Mesenteric fat pad (tissue), 1 donor: ENCODE measurements around the gene ANKRD6. TPM values are rescaled to one million over a fixed set of nuclear protein-coding genes. Genes with fewer than 3 reads are reported as not detected.
"Not testable (repeated sequence)": the region's sequence is repeated elsewhere in the genome, so short reads cannot be mapped to it uniquely, and the experiment has no call there.

Experiments
- DNase-seq: peaks from one replicate; pipeline ENCODE4 v3.0.0-alpha.2; 2020; ENCODE audit warnings: low spot score
- total RNA-seq: library from RNA; stranded (reverse); fragmentation: NEBNext Ultra II Directional; extraction: Animal tissue kit (Norgen Biotek cat#: 25700); gene quantifications from one replicate; pipeline ENCODE4 v1.2.1, GENCODE V29; 2021
- donor health status: DM: yes; HTN: yes; CAD: no.

ANKRD6 gene
- total RNA-seq, 1 donor from 2014 or later = 7.1 TPM

DNA sequence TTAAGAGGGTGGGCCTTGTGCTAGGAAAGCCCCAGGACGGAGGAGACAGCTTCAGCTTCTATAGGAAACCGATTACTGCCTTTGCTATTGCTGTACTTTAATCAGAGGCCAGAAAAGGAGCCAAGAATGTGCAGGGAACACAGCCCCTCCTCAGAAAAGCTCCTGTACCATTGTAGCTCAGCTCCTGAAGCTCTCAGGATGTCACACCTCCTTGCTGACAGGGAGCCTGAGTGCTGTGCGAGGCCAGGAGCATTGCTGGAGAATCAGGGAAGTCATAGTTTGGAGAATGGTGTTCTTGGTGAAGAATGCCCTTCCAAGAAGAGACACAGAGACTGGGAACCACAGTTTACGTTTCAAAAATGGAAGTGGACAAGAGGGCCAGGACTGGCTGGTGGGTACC lies 158.8 kb downstream of the ANKRD6 start:
- no peak for DNase-seq

DNA sequence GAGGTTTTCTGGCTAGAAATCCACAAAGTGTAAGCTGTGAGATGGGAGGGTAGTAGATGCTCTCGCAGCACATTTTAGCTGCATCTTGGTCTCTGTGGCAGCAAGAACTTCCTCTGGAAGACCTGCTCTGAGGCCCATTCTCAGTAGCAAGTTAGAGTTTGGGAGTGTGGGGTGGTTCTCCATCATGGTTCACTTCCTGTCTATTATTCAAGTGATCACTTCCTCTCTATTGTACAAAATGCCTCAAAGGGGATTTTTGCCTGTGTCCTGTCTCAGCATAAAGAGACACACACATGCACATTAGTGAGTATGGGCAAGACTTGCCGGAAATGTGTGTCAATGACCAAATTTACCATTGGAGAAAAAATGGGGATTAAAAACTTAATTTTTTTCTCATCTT lies 163.1 kb downstream of the ANKRD6 start:
- no peak for DNase-seq

DNA sequence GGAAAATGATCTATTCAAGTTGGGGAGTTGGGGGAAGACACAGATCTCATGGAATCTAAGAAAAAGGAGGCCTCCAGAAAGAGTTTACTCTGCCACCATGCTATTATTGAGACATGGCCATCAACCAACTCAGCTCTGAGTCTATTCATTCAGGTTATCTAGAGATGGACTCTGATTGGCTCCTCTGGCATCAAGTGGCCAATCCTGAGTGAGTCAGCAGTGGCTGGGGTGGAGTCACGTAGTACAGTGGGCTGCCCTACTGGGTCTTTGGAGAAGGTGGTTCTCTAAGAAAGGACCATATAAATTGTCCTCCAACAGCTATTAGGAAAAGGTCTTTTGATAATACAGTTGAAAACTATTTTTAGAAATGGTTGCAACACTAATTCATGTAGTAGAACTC lies 163.5 kb downstream of the ANKRD6 start:
- no peak for DNase-seq

GRCh38 chr6:89597372-89597771 lies 164.4 kb downstream of the ANKRD6 start:
- no peak for DNase-seq

GRCh38 chr6:89597988-89598387 lies 165.0 kb downstream of the ANKRD6 start:
- DNase-seq = no peak

DNA sequence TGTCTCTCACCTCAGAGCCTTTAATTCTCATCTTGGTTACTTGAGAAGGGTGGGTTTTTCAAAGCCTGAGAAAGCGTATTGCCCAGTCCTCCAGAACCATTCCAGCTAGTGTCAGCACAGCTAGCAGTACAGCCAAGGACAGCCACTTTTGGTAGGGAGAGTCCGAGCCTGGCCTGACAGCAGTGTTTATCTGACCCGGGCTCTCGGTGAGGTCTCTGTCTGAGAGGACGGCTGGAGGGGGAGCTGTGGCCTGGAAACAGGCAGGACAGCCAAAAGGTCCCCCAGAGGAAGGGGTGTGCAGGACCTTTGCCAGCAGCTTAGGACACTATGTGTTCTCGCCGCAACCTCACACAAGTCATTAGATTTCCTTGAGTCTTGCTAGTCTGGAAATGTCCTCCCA lies 166.8 kb downstream of the ANKRD6 start:
- no peak for DNase-seq

DNA sequence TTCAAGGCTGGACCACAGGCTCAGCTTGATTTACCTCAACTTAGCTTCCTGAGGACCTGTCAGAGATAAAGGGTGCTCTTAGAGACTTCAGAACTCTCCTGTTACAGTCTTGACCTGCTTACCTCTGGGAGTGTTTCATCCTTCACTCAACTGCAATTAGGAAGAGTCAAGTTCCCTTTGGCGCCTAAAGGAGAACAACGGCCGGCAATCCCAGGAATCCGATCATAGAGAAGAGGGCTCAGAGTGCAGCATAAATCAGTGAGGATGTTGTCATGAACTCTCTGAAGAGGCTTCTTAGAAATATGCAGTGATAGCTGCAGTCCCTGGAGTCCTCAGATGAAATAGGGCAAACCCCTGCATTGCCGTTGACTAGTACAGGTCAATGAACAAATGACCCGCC lies 169.2 kb downstream of the ANKRD6 start:
- no peak for DNase-seq

DNA sequence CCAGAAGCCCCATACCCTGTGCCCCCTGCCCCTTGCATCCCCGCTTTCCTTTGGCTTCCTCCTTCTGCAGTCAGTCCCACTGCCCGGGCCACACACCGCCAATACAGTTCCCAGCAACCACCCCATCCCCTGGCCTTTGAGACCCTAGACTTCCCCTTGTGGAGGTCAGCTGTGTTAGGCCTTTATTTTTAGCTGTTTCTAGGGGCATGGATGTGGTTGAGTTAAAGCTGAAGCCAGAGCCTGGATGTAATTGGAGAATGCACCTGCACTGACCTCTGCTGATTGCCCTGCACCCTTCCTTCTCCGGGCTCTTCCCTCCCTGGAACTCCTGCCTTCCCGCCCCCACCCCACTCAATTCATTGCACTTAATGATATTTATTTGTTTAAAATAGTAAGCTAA lies 171.7 kb downstream of the ANKRD6 start:
- no peak for DNase-seq

DNA sequence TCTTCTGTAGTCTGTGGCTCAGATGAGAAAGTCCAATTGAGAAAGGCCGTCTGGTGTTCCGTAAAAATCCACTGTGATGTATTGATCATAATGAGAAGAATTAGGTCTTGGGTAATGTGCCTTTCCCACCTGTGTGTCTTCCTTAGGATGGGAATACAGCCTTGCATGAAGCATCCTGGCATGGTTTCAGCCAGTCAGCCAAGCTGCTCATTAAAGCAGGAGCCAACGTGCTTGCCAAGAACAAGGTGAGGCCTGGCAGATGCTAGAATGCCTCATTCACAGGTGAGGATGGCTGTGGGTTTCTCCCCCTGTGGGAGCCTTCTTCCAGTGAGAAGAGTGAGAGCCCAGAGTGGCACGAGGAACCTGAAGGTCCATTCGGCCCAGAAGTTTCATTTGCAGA lies 172.9 kb downstream of the ANKRD6 start:
- DNase-seq = peak; percentile 49

DNA sequence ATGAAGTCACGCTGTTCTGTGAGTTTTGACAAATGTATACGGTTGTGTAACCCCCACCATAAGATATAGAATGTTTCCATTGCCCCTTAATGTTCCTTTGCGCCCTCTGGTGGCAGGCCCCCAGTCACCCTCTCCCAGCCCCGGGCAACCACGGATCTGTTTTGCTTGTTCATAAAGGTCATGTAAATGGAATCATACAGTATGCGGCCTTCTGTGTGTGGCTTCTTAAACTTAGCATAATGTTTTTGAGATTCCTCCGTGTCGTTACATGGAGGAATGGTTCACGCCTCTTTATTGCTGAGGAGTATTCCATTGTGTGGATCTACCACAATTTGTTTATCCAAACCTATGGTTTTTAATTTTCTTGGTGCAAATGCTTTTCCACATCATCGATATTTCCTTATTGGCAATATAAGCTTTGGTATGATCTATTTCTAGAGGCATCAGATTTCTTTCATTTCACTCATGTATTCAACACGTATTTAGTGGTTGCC lies 177.2 kb downstream of the ANKRD6 start:
- DNase-seq = peak; percentile 91

GRCh38 chr6:89611666-89612065 lies 178.7 kb downstream of the ANKRD6 start:
- no peak for DNase-seq

DNA sequence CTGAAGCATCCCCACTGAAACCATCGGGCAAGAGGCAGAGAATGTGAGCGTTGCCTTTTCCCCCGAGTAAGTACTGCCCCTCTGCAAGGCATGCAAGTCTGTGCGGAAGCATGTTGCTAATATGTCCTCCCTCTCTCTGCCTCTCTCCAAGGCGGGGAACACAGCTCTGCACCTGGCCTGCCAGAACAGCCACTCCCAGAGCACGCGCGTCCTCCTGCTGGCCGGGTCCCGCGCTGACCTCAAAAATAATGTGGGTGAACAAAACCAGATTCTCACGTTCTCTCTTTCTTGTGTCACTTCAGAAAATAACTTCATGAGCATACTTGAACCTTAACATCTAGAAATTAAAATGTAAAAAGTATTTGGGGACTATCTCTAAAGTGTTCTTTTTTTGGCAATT lies 179.2 kb downstream of the ANKRD6 start:
- DNase-seq = no peak

GRCh38 chr6:89613790-89614189 lies 180.8 kb downstream of the ANKRD6 start:
- DNase-seq = no peak

DNA sequence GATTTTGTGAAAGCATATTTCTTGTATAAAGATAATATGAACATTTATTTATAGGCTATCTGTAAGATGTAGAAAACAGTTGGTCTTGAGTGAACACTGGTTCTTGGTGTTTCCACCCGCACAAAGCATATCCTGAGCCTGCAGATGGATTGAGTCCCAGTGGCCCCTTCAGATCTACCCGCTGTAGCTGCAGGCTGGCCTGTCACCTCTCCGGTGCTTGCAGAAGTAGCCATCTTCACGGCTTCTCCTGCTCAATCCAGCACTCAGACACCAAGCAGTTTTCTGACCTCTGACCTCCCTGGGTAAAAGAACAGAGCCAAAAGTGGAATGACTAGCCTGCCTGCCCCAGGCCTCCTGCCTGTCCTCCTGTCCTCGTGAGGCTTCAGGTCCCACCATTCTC lies 182.9 kb downstream of the ANKRD6 start:
- no peak for DNase-seq

DNA sequence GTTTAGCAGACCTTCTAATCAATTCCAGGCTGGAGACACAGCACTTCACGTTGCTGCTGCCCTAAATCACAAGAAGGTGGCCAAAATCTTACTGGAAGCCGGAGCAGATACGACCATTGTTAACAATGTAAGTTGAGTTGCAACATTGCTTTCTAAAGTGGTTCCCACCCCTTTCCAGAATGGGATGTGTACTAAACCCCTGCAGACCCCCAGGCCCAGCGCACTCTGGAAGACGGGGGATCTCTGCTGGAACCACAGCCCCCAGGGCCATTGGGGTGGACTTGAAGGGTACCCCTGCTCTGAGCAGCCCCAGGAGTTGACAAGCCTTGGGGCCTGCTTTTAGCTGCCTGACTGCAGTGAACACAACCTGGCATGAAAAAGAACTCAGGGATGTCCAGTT lies 183.6 kb downstream of the ANKRD6 start:
- DNase-seq = no peak

DNA sequence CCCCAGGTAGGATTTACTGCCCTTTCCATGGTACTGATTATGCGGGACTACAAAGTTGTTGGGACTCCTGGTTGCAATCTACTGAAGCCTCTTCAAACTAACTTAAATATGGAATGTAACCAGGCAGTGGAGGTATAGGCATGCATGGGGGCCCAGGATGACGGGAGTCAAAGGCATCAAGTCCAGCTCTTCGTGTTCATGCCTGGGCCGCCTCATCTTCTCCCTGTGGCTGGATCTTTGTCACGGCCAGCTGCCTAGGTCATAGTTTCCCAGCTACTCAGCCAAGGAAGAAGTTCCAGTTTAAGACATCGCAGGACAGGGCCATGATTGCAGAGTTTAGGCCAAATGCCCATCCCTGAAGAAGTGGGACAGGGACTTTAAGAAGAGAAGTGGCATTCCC lies 185.1 kb downstream of the ANKRD6 start:
- DNase-seq = no peak

DNA sequence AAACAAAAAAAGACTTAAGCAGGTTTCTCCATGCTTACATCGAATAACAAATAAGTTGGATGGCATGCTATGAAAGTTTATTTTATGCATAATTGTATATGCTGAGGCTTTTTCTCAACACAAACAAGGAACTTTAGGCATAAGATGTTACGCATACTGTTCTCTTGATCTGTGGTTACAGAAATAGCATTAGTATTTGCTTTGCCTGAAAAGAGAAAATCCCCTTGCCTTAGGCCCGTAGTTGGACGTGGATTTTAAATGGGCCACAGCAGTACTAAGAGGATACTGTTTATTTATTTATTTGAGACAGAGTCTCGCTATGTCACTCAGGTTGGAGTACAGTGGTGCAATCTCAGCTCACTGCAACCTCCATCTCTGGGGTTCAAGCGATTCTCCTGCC lies 186.6 kb downstream of the ANKRD6 start:
- DNase-seq = no peak

GRCh38 chr6:89623749-89624148 lies 190.8 kb downstream of the ANKRD6 start:
- DNase-seq = no peak

DNA sequence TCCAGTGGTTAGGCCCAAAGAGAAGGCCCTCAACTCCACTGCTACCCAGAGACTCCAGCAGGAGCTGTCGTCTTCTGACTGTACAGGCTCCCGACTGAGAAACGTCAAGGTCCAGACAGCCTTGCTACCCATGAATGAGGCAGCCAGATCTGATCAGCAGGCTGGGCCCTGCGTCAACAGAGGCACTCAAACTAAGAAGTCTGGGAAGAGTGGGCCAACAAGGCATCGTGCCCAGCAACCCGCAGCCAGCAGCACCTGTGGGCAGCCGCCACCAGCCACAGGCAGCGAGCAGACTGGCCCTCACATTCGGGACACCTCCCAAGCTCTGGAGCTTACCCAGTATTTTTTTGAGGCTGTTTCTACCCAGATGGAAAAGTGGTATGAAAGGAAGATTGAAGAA lies 197.5 kb downstream of the ANKRD6 start:
- DNase-seq = no peak

GRCh38 chr6:89636412-89636811 lies 203.5 kb downstream of the ANKRD6 start:
- not testable (repeated sequence) for DNase-seq

- no peak for DNase-seq
Measured at GRCh38 chr6:89637960-89638319, 205.0 kb downstream of the ANKRD6 start.

- peak; percentile 98 for DNase-seq
Measured at GRCh38 chr6:89638320-89639195, 205.6 kb downstream of the ANKRD6 start, which contains the start of gene LYRM2. LYRM2 (minus strand) TSS chr6:89638747; CDS start chr6:89638716, 31 bp downstream.

- no peak for DNase-seq
Measured at GRCh38 chr6:89640804-89641203, 207.9 kb downstream of the ANKRD6 start.
